ENCODE data around the gene MYO10.

The MYO10 gene

GRCh38 chr5:16755641-16756040 is 180.4 kb downstream of the MYO10 start (continued):
- TF ChIP-seq, protein P1, sequence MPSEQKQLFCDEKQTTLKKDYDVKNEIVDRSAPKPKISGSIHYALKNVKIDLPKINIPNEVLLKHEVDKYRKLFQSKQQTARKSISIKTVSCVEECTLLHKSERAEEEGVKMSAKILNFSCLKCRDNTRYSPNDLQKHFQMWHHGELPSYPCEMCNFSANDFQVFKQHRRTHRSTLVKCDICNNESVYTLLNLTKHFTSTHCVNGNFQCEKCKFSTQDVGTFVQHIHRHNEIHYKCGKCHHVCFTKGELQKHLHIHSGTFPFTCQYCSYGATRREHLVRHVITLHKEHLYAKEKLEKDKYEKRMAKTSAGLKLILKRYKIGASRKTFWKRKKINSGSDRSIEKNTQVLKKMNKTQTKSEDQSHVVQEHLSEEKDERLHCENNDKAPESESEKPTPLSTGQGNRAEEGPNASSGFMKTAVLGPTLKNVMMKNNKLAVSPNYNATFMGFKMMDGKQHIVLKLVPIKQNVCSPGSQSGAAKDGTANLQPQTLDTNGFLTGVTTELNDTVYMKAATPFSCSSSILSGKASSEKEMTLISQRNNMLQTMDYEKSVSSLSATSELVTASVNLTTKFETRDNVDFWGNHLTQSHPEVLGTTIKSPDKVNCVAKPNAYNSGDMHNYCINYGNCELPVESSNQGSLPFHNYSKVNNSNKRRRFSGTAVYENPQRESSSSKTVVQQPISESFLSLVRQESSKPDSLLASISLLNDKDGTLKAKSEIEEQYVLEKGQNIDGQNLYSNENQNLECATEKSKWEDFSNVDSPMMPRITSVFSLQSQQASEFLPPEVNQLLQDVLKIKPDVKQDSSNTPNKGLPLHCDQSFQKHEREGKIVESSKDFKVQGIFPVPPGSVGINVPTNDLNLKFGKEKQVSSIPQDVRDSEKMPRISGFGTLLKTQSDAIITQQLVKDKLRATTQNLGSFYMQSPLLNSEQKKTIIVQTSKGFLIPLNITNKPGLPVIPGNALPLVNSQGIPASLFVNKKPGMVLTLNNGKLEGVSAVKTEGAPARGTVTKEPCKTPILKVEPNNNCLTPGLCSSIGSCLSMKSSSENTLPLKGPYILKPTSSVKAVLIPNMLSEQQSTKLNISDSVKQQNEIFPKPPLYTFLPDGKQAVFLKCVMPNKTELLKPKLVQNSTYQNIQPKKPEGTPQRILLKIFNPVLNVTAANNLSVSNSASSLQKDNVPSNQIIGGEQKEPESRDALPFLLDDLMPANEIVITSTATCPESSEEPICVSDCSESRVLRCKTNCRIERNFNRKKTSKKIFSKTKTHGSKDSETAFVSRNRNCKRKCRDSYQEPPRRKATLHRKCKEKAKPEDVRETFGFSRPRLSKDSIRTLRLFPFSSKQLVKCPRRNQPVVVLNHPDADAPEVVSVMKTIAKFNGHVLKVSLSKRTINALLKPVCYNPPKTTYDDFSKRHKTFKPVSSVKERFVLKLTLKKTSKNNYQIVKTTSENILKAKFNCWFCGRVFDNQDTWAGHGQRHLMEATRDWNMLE (tag by site-specific recombination; conservative IDR thresholded peaks at IDR 0.05; ENCODE audit: low read depth): no peak
- no peak for TF ChIP-seq ZFP3 (tag by site-specific recombination; IDR thresholded peaks at IDR 0.05; ENCODE audit: low read depth)
- TF ChIP-seq ZNF140 (tag by site-specific recombination; IDR thresholded peaks at IDR 0.05): no peak
- TF ChIP-seq ZNF701 (tag by site-specific recombination; IDR thresholded peaks at IDR 0.05): no peak
- TF ChIP-seq ZNF664 (tag by site-specific recombination; IDR thresholded peaks at IDR 0.05): no peak
- no peak for TF ChIP-seq ZNF561 (tag by site-specific recombination; IDR thresholded peaks at IDR 0.05; ENCODE audit: borderline replicate concordance)

- ChIA-PET CTCF (interaction anchor here (0.6 to 0.8 kb wide), 3 partner anchors 301 to 435 kb away, joined by 3 to 5 read pairs (median 5); no protein-coding TSS in a partner anchor), POLR2A (no interaction called here)
- Histone ChIP-seq H3K27ac (ENCODE audit: extremely low read depth, low read depth, low read length) (no peak overlapping the region), H3K36me3 (ENCODE audit: control insufficient read depth in 2 of 2, insufficient read depth in 1 of 2, low read length in 2 of 2) (peaks cover 18 to 36% of the 10 kb centered on the region in 2 experiments), H3K4me3 (ENCODE audit: low read depth, low read length) (no peak overlapping the region), H3K4me1 (ENCODE audit: control insufficient read depth, insufficient read depth, low read length) (peaks cover 5% of the 10 kb centered on the region; the same call in 1 of the 2 replicates), H3K9me3 (ENCODE audit: control insufficient read depth, insufficient read depth, low read depth, low read length) (no peaks in the 10 kb centered on the region)
- no peak for TF ChIP-seq SALL2 (tag by site-specific recombination; IDR thresholded peaks at IDR 0.05; ENCODE audit: borderline replicate concordance)
- no peak for TF ChIP-seq KLF10 (tag by site-specific recombination; IDR thresholded peaks at IDR 0.05)
- TF ChIP-seq ZNF404 (tag by site-specific recombination; IDR thresholded peaks at IDR 0.05): no peak
- TF ChIP-seq PRDM2 (tag by site-specific recombination; IDR thresholded peaks at IDR 0.05; ENCODE audit: borderline replicate concordance): no peak
- no peak for TF ChIP-seq ZNF214 (tag by site-specific recombination; IDR thresholded peaks at IDR 0.05; ENCODE audit: borderline replicate concordance)
- TF ChIP-seq ZNF76 (tag by site-specific recombination; IDR thresholded peaks at IDR 0.05; ENCODE audit: borderline replicate concordance, low read depth): 0 out of 2 replicates have a peak, but pooled peaks have one; percentile 34
- TF ChIP-seq ZNF2 (tag by site-specific recombination; IDR thresholded peaks at IDR 0.05): peak; percentile 70
- TF ChIP-seq, protein P2, sequence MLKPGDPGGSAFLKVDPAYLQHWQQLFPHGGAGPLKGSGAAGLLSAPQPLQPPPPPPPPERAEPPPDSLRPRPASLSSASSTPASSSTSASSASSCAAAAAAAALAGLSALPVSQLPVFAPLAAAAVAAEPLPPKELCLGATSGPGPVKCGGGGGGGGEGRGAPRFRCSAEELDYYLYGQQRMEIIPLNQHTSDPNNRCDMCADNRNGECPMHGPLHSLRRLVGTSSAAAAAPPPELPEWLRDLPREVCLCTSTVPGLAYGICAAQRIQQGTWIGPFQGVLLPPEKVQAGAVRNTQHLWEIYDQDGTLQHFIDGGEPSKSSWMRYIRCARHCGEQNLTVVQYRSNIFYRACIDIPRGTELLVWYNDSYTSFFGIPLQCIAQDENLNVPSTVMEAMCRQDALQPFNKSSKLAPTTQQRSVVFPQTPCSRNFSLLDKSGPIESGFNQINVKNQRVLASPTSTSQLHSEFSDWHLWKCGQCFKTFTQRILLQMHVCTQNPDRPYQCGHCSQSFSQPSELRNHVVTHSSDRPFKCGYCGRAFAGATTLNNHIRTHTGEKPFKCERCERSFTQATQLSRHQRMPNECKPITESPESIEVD (tag by site-specific recombination; IDR thresholded peaks at IDR 0.05): peak; percentile 89
- no peak for TF ChIP-seq SP7 (tag by site-specific recombination; IDR thresholded peaks at IDR 0.05)
- no peak for TF ChIP-seq KLF7 (tag by site-specific recombination; IDR thresholded peaks at IDR 0.05; ENCODE audit: borderline replicate concordance)
- TF ChIP-seq, protein P3, sequence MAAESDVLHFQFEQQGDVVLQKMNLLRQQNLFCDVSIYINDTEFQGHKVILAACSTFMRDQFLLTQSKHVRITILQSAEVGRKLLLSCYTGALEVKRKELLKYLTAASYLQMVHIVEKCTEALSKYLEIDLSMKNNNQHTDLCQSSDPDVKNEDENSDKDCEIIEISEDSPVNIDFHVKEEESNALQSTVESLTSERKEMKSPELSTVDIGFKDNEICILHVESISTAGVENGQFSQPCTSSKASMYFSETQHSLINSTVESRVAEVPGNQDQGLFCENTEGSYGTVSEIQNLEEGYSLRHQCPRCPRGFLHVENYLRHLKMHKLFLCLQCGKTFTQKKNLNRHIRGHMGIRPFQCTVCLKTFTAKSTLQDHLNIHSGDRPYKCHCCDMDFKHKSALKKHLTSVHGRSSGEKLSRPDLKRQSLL (tag by site-specific recombination; IDR thresholded peaks at IDR 0.05): no peak
- no peak for TF ChIP-seq ZNF266 (tag by site-specific recombination; IDR thresholded peaks at IDR 0.05; ENCODE audit: low read depth)
- TF ChIP-seq ZFP3 (tag by site-specific recombination; IDR thresholded peaks at IDR 0.05; ENCODE audit: low read depth): no peak
- no peak for TF ChIP-seq ZNF155 (tag by site-specific recombination; IDR thresholded peaks at IDR 0.05)
- TF ChIP-seq IKZF3 (tag by site-specific recombination; IDR thresholded peaks at IDR 0.05): peak; percentile 38; the same call in 1 of the 2 replicates
- peak; percentile 91 for TF ChIP-seq OSR2 (tag by site-specific recombination; IDR thresholded peaks at IDR 0.05)
These were observed 181.5 kb downstream of the MYO10 start for GRCh38 chr5:16754601-16755000.
